Left colon (tissue), 2 donors: Measurements from ENCODE around the gene GALNTL6. TPM values are rescaled to one million over a fixed set of nuclear protein-coding genes. Genes with fewer than 3 reads are reported as not detected.

Source experiments
- ATAC-seq: fragments of 200-7000 bp; cut with Tn5 transposase; one replicate; pipeline ENCODE4 v1.9.1; 2020; ENCODE audit warnings: mild to moderate bottlenecking, moderate library complexity
- DNase-seq, 2 donors: peaks; one replicate each; pipeline ENCODE4 v3.0.0-alpha.2; 2020
- intact Hi-C, 2 donors: fragments of 100-400 bp; cut with DNase I in 1 of 2; cut with micrococcal nuclease in 1 of 2; formaldehyde crosslinking; loops; one replicate each; pipeline versions ENCODE4 v1.11.2 to v1.14.0; 2022; cut with DNase I, micrococcal nuclease
- total RNA-seq, 2 donors: library from RNA; stranded (reverse); fragmentation: NEBNext Ultra II Directional; extraction: Animal tissue kit (Norgen Biotek cat#: 25700); gene quantifications; one replicate each; pipeline ENCODE4 v1.2.1, GENCODE V29; 2021
- donor health status: DM: no; HTN: no; CAD: no.
- donor health status: DM: yes; HTN: yes; CAD: no.

Gene GALNTL6
- total RNA-seq, 2 donors from 2014 or later = 0.20 to 0.21 TPM

- DNase-seq = no peak
- no peak for ATAC-seq
- intact Hi-C loops = no loop called here
Measured at GRCh38 chr4:172555725-172556124, 742.5 kb downstream of the GALNTL6 start.

- DNase-seq = no peak
- ATAC-seq = no peak
- intact Hi-C loops = no loop called here
Measured at GRCh38 chr4:172573899-172574298, 760.7 kb downstream of the GALNTL6 start.

- intact Hi-C loops = no loop called here
- DNase-seq (no peak), ATAC-seq (no peak)
Measured at GRCh38 chr4:172578712-172579111, 765.5 kb downstream of the GALNTL6 start.

GRCh38 chr4:172584816-172585215 is 771.6 kb downstream of the GALNTL6 start:
- ATAC-seq (no peak), DNase-seq (no peak)
- intact Hi-C loops = no loop called here

- DNase-seq (no peak), ATAC-seq (peak; percentile 37)
- intact Hi-C loops = no loop called here
Measured at GRCh38 chr4:172596206-172596605, 783.0 kb downstream of the GALNTL6 start.

- ATAC-seq (no peak), DNase-seq (no peak)
- intact Hi-C loops = no loop called here
Measured at GRCh38 chr4:172599554-172599953, 786.4 kb downstream of the GALNTL6 start.

GRCh38 chr4:172601195-172601594 is 788.0 kb downstream of the GALNTL6 start:
- DNase-seq = no peak
- ATAC-seq = no peak
- intact Hi-C loops = no loop called here

- ATAC-seq (no peak), DNase-seq (no peak)
- intact Hi-C loops = no loop called here
Measured at GRCh38 chr4:172619218-172619617, 806.0 kb downstream of the GALNTL6 start.

GRCh38 chr4:172619798-172620197 is 806.6 kb downstream of the GALNTL6 start:
- DNase-seq = no peak
- no peak for ATAC-seq
- intact Hi-C loops = no loop called here

GRCh38 chr4:172628263-172628662 is 815.1 kb downstream of the GALNTL6 start:
- intact Hi-C loops = no loop called here
- DNase-seq (no peak), ATAC-seq (no peak)

- DNase-seq = no peak
- intact Hi-C loops = no loop called here
- ATAC-seq = no peak
Measured at GRCh38 chr4:172630280-172630679, 817.1 kb downstream of the GALNTL6 start.

GRCh38 chr4:172631832-172632231 is 818.6 kb downstream of the GALNTL6 start:
- no peak for DNase-seq
- intact Hi-C loops = no loop called here
- no peak for ATAC-seq

GRCh38 chr4:172648471-172648870 is 835.3 kb downstream of the GALNTL6 start:
- DNase-seq = no peak
- ATAC-seq = peak; percentile 53
- intact Hi-C loops = no loop called here

GRCh38 chr4:172649143-172649542 is 835.9 kb downstream of the GALNTL6 start:
- no peak for ATAC-seq
- no peak for DNase-seq
- intact Hi-C loops = no loop called here

- peak; percentile 97 for ATAC-seq
- intact Hi-C loops = no loop called here
- no peak for DNase-seq
Measured at GRCh38 chr4:172650758-172651530, 837.7 kb downstream of the GALNTL6 start.

GRCh38 chr4:172651961-172652360 is 838.8 kb downstream of the GALNTL6 start:
- DNase-seq (no peak), ATAC-seq (peak; percentile 20)
- intact Hi-C loops = no loop called here

- ATAC-seq (no peak), DNase-seq (no peak)
- intact Hi-C loops = no loop called here
Measured at GRCh38 chr4:172652369-172652768, 839.2 kb downstream of the GALNTL6 start.

GRCh38 chr4:172653676-172654075 is 840.5 kb downstream of the GALNTL6 start:
- no peak for ATAC-seq
- DNase-seq = no peak
- intact Hi-C loops = no loop called here

GRCh38 chr4:172654457-172654856 is 841.3 kb downstream of the GALNTL6 start:
- intact Hi-C loops = no loop called here
- no peak for DNase-seq
- no peak for ATAC-seq

- DNase-seq = no peak
- intact Hi-C loops = no loop called here
- ATAC-seq = no peak
Measured at GRCh38 chr4:172656055-172656454, 842.9 kb downstream of the GALNTL6 start.

GRCh38 chr4:172657081-172657480 is 843.9 kb downstream of the GALNTL6 start:
- intact Hi-C loops = no loop called here
- no peak for ATAC-seq
- no peak for DNase-seq
